ENCODE results near the gene FAM216A. TPM values are rescaled to one million over a fixed set of nuclear protein-coding genes. Genes with fewer than 3 reads are reported as not detected.
A peak's percentile ranks its signal among the peaks of the same experiment; 100 is the strongest.

FAM216A gene
- total and polyA plus RNA-seq, 9 of the 15 experiments (the other 6 are each of a cell fraction or from before 2014, with no cell fraction given), result 17.2 to 96.9 (median 48.5) TPM

GRCh38 chr12:110421159-110421661 lies 47.4 kb upstream of the FAM216A start (continued):
- TF ChIP-seq ZNF318 (IDR thresholded peaks at IDR 0.05; ENCODE audit: borderline replicate concordance in 1 of 2, low read depth in 1 of 2) (no peak), TFAM (CRISPR knock-in tag; conservative IDR thresholded peaks at IDR 0.05) (no peak), ADNP (tag; IDR thresholded peaks at IDR 0.05) (peak; percentile 62), ELF2 (CRISPR knock-in tag; IDR thresholded peaks at IDR 0.05) (no peak), POLR3G (IDR thresholded peaks at IDR 0.05; ENCODE audit: extremely low read depth, insufficient read length, insufficient replicate concordance) (no peak), ZNF609 (CRISPR knock-in tag; IDR thresholded peaks at IDR 0.05; ENCODE audit: borderline replicate concordance) (no peak), HNRNPK (IDR thresholded peaks at IDR 0.05; ENCODE audit: low read depth, low read length, poor library complexity, severe bottlenecking) (no peak), ZNF184 (CRISPR knock-in tag; IDR thresholded peaks at IDR 0.05) (no peak), ZNF224 (CRISPR knock-in tag; IDR thresholded peaks at IDR 0.05) (no peak), NFE2 (IDR thresholded peaks at IDR 0.05; ENCODE audit: low read depth) (no peak), MBD2 (IDR thresholded peaks at IDR 0.05; ENCODE audit: borderline replicate concordance, low read depth) (no peak), FOSL1 (tag; conservative IDR thresholded peaks at IDR 0.05) (peak; percentile 29; the same call in 1 of the 2 replicates)

Data from K562 (cell line).